NCI-H510A treated with DMSO at 0.1 percent for 48 hours (cell line): ENCODE results near the gene ARHGEF11.

Experiments
- DNase-seq: peaks from one replicate; lab custom pipeline; 2025; lab: John Stamatoyannopoulos, UW

The ARHGEF11 gene

DNA sequence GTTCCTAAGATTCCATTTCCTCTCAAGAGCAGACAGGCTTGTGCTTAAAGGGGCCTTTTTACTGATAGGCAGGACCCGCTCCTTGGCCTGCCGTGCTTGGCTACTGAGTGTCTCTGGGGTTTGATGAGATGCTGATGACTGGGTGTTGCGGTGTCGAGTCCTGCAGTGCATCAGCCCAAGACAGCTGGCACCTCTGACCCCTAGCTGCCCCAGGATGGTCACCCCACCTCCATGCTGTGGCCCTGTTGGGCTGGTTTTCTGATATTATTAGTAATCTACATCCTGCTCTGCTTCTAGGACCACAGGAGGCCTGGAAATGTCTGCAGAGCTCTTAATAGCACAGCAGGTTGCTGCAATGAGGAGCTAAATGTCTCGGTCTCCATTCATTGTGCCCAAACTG, 96.4 kb downstream of the ARHGEF11 start:
- DNase-seq, result no peak

DNA sequence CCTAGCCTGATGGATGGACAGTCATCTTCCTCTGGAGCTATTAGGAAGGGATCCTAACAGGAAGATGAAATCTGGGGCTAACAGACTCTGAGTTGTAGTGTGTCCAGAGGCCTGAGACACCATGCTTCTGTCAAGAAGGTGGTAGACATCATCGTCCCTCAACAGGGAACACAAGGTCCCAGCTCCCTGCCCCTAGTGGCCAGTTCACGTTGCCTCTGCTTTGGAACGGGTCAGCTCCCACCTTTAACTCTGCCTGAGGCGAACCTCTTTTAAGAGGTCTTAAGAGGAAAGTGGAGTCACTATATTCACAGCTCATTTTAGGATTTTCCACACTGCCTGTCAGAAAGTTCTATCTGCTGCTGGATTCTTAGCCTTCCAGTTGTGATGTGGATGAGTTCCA, 96.8 kb downstream of the ARHGEF11 start:
- no peak for DNase-seq

DNA sequence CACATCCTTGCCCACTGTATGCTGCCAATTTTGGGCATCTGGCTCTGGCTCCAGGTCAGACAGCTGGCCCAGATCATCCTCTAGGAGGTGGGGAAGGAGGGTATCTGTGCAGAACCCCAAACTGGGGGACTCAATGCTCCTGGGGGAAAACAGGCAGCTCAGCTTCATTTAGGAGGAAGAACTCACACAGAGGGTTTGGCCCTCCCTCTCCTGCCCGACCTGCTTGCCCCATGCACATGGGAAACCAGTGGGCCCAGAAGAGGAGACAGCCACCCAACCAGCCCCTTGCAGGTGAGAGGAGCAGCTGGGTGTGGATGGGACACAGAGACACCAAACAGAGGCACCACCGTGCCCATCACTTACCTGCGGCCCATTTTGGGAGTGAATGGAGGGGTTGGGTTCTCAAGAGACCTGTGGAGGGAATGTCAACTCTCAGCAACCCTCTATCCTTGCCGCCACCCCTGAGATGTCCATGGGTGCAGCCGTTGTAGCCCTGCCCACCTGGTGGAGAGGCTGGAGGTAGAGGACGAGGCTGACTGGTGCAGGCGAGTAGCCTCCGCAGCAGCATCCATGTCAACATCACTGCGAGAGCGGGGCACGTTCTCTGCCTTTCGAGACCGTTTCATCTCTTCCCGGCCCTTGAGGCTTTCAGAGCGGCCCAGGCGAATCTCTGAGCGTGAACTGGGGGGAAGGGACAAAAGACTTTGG, 97.6 kb downstream of the ARHGEF11 start:
- DNase-seq, result no peak

DNA sequence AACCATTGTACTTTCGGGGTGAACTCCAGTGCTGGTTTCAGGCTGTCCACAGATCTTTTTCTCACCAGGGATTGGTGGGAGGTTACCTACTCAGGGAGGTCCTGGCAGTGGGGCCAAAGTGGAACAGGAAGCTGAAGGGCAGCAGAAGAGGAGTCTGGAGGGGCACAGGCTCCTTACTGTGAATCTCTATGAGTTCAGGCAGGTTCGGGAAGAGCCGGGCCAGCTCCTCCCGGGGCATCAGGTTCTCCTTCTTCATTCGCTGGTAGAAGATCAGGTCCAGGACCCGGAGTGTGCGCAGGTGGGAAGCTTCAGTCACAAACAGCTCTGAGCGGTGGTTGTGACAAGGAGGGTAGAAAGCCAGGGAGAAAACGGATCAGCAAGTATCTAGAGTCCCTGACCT, 98.4 kb downstream of the ARHGEF11 start:
- no peak for DNase-seq

DNA sequence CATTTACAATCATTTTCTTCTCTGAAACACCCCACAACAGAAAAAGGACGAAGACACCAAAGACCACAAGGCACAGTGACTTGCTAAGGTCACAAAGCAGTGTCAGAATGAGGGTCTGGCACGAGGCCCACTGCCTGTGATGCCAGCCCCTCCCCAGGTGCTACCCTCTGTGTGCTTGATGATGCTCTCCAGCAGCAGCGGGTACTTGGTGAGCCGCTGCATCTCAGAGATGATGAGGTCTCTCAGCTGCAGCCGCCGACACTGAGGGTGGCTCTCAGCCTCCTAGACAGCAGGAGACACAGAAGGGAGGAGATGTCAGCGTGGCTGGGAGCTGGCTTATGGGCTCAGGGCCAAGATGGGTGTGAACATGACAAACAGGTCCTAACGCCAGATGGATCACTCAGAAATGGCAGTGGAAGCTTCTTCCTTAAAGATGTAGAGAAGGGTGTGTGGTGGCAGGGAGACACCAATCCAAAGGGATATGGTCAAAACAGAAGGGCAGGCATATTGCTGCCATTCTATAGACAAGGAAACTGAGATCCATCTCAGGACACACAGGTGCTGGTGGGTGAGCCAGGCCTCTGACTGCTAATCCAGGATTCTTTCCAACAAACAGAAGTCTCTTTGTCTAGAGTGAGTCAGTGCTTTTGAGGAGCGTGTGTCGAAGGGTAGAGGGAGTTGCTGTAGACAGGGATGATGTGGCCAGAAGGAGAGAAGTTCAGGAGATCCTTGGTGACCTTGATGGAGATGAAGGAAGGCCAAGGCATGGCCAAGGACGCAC, 99.5 kb downstream of the ARHGEF11 start:
- no peak for DNase-seq

DNA sequence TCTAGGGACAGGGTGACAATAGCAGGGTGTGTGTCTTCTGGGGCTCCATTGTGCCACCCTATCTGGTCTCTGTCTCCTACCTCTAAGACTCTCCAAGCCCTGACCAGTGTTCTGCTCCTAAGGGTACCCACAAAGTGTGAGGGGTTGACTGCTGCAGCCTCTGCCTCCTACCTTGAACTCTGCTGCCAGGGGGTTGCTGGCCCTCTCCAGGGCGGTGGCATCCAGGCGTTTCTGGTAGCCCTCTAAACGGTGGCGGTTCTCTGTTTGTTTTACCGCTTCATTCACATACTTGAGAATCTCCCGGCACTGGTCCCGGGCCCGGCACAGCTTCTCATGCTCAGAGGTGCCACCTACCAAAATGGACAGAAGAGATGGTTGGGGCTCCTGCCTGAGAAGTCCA, 100.7 kb downstream of the ARHGEF11 start:
- DNase-seq, result no peak

DNA sequence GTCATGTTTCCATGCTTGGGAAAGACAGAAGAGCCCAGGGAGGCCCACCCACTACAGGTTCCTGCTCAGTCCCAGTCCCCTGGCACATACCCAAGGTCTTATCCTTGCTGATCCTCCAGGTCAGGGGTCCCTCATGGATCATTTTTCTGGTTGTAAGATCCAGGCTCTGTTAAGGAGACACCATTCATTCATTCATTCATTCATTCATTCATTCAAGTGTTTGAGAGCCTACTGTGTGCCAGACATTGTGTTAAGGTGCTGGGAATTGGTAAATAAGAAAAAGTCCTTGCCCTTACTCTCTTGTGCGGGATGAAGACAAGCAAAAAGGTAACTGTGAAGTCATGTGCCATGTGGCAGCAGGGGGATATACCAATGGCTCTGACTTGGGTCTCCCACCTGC, 101.3 kb downstream of the ARHGEF11 start:
- DNase-seq, result no peak

DNA sequence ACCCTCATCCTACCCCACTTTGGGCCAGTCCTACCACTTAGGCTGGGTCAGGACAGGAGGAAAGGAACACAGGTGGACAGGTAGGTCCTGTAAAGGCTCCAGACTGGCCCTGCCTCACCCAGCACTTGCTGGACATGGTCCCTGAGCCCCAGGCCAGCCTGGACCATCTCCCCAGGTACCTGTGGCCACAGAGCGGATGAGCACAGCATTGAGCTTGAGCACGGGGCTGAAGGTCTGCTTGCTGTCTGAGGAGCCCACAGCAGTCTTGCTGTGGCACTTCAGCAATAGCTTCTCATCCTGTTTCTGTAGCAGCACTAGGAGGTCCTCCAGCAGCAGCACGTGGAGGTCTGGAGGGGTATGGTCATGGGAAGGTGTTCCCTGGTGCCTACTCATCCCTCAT, 101.8 kb downstream of the ARHGEF11 start:
- no peak for DNase-seq

DNA sequence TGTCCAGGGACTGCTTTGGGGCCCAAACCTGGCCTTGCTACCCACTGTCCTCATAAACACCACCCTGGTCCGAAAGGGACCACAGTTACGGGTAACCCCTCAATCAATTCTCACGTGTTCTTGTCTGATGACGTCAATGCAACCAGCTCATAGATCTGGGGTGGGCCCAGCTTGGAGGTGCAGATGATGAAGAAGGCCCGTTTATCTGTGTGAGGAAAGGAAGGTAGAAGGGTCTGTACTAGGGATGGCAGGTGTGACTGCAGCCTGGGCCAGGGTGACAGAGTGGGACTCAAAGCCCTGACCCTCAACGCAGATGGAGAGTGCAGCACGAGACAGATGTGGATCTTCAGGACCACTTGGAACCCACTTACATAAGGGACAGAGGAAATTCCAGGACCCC, 103.0 kb downstream of the ARHGEF11 start:
- DNase-seq, result no peak

DNA sequence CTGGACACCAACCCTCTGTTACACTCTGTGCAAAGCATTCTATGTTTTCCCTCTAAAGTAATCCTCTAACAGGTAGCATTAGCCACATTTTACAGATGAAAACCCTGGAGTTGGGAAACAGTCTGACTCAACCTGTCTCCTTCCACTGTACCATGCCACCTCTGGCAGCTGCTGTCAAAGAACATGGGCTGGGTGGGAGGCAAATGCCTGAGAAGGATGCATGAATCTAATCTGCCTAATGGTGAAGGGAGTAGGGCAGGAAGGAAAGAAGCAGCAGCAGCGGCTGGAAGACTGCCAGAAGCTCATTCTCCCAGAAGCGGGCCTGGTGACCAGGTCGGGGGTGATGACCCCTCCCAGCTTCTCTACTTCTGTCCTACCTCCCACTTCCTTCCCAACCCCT, 103.4 kb downstream of the ARHGEF11 start:
- no peak for DNase-seq

DNA sequence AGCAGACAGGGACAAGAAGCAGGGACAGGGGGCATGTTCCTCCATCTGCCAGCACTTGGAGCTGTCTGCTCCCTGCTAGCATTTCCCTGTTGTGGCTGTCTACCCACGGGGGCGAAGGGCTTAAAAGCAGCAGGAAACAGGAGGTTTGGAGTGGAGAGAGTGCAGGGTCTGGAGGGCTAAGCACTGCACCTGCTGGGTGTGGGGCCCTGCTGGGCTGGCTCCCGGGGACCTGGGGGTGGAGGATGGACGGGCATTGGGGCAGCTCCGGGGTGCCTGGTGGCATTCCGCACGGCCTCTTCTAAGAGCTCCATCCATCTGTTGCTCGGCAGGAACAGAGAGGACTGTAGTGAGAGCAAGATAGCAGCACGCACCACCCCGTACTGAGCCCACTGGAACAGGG, 103.9 kb downstream of the ARHGEF11 start:
- DNase-seq, result no peak

DNA sequence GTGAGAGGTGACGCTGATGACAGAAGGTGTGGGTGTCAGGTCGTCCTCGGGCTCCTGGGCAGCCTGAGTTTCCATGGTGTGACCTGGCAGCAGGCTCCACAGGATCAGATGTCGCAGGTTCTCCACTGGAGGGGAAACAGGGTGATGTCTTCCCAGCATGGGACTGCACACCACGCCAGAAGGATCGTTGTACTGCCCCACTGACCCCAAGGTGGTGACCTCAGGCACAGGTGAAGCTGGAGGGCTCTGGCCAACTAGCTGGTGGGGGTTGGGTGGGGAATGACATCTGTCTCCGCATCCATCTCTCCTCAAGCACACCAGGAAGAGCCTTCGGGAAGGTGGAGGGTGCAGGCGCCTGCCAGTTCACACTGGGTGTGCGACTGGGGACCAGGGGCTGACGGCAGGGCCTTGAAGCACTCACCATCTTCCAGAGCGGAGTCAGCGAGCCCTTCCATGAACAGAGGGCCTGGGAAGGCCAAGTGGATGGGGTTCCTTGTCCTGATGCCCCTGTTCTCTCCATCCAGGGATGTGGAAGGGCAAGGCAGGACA, 105.7 kb downstream of the ARHGEF11 start:
- no peak for DNase-seq

DNA sequence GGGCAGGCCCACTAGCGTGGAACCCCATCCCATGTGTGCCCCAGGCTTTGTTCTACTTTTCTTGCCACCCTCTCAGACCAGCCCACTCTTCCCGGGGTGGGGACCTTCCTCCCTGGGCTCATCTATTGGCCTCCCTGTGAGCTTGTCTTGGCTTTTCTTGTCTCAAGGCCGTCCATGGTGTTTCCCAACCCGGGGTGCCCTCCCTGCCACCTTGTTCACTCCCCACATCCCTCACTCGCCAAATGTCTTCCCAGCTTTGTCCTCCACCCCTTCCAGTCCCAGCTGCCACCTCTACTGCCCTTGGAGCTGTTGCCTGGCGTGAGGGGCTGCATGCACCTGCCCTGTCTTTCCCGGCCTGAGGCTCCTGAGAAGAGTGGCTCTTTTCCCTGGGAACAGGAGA, 106.7 kb downstream of the ARHGEF11 start:
- DNase-seq, result no peak

DNA sequence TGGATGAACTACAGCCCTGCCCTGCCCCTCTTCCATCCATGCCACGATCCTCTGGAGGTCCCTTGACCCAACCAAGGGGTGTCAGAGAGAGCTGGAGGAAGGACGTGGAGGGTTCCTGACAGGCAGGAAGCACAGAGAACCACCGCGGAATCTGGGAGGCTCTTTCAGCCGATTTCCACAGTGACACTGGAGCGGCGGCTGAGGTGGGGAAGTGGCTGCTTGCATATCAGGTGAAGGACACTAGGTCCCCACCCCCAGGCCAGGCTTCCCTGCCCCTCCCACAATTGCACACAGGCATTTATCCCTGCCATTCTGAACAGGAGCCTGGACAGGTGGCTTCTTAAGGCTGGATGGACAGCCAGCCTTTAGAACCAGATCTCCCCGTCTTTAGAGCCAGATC, 107.7 kb downstream of the ARHGEF11 start:
- DNase-seq, result peak; percentile 41

DNA sequence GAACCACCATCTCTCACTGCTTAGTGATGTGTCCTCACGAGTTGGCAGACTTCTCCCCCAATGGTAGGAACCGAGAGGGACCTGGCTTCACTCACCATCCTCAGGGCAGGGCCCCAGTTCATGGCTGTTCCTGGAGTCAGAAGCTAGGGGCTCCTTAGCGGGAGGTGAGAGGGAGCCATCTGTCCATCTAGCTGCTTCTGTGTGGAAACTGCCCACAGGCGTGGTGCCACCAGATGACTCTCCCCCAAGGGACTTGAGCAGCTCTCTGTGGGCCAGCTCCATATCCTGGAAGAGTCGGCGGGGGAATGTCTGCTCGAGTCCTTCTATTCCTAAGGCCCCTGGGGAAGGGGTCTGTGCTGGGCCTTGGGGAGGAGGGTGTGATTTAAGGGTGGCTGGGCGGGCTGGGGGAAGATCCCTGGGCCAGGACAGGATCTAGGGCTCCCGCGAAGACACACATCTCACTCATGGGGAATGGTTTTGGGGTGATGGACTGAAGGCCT, 108.8 kb downstream of the ARHGEF11 start:
- no peak for DNase-seq

DNA sequence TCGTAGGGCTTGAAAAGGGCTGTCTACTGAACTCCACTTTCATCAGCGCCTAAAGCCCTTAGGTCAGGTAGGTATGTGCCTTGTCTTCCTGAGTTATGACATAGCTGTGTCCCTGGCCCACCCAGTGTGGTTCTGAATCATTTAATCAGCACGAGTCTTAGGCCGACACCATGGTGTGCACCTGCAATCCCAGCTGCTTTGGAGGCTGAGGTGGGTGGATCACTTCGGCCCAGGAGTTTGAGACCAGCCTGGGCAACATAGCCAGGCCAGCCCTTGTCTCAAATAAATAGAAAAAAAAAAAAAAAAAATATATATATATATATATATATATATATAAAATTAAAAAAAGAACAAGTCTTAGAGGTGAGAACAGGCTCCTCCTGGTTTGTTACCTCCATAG, 109.4 kb downstream of the ARHGEF11 start:
- no peak for DNase-seq

DNA sequence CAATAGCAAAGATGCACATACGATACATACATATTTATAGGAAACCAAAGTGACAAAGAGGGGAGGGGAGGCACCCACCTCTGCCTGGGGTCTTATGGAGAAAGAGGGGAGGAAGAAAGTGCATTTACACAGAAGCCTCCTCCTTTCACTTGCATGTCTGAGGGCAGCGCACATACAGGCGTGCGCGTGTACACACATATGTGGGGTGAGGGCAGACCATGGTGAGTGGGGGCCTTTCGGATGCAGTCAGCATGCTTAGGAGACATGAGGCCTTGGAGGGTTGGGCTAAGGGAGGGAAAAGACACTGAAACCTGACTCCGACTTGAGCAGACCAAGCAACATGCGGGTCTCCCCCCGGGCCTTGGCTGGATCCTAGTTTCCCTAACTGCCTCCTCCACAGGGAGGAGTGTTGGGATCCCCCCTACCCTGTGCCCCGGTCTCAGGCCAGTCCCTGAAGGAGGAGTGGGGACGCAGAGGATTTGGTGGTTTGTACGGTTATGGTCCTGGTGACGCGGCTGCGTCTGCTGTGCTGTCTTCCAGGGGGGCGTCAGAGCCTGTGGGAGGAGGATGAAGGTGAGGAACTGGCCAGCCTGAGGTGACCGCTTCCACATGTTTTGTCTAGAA, 109.9 kb downstream of the ARHGEF11 start:
- DNase-seq, result no peak

DNA sequence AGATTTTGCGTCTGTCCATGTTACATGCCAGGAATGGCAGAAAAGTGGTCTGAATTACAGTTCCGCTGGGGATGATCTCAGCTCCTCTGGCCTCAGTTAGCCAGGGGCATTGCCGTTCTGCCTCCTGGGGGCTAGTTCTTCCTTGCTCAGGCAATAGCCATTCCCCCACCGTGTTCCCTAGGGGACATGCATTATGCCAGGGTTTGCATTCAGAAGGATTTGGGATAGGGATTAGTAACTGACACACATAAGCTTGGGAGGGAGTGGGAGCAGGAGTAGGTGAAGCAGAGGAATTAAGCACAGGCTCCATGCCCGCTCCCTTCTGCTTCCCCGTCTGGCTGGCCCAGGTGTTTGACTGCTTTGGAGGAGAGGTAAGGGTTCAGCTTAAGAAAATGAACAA, 112.4 kb downstream of the ARHGEF11 start:
- no peak for DNase-seq

DNA sequence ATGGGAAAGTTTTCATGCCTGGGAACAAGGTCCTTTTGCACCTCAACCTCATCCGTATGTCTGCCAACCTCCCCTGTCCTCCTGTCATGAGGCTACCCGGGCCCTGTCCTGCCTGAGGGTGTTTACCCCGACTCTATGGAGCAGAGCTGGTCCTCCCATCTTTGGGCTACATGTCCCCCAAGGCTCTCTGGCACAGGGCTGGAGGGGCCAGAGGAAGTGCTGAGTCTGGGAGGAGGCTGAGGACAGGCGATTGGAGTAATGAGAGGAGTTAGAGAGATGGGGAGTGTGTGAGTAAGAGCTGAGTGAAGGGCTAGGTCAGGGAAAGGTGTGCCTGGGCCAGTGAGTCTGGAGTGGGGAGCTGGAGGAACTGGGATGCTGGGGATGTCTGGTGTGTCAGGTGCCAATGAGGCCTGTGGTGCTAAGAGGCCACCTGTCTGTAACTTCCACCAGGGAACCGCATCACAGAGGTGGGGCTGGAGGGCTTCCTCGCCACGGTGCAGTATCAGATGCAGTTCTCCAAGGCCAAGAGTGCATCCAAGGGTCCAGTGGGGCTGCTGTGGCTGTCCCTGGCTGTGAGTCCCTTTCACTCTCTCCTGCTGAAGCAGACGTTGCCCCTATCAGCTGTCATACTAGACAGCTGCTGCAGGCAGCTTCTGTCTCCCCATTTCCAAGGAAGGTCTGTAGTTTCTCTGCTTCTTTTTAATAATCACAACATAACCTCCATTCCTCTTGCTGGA, 113.4 kb downstream of the ARHGEF11 start:
- DNase-seq, result no peak

DNA sequence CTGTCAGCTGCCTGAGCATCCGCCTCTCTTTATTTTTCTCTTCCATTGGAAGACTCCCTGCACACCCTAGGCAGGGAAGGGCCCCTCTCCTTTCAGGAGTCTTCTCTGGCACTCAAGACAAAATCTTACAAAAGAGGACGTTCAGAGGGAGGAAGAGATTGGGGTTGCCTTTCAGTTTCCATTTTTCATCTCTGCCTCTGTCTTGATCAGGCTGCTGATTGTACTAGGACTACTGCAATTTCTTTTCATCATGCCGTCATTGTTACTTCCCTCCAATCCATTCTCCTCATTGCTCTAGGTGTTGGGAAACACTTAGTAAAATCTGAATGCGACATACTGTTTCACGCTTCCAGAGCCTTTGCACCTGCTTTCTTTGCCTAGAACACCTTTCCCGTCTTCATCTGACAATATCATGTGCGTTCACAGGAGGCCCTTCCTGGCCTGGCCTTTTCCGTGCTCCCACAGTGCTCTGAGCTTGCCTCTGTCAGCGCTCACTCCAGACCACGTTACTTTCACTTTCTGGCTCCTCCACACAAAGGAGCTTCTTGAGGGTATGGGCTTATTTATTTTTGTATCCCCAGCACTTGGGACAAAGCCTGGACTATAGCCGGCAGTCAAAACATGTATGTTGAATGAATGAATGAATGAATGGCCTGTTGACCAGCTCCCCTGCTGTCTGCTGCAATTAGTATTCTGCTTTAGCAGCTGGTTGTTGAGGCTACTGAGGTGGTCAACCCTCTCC, 114.2 kb downstream of the ARHGEF11 start:
- DNase-seq, result no peak

DNA sequence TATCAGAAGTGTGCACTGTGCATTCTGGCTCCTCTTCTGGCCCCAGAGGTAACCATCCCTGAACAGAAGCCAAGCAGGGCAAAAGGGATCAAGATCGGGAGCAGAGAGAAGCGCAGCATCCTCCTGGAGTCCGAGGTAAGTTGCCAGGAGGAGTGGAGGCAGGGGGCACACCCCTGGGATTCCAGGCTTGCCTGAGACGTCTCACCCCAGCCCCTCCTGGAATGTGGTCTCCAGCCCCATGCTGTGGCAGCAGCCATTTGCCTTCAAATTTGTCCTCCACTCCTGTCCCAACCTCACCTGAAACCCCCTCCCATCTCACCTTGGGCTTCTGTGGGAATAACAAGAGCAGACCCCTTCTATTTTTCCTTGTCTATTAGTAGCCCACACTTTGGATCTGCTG, 115.1 kb downstream of the ARHGEF11 start:
- no peak for DNase-seq
